ENCODE results near the gene FAM181A. TPM values are rescaled to one million over a fixed set of nuclear protein-coding genes. Genes with fewer than 3 reads are reported as not detected.

Gene FAM181A
- total and polyA plus RNA-seq, 2 of the 4 experiments (the other 2 are of a cell fraction) = not detected

GRCh38 chr14:93924592-93925355 is 2.4 kb upstream of the FAM181A start:
- H3K9me1 ChIP-seq (ENCODE audit: insufficient read depth, low read length) = no peaks in the 10 kb centered on the region
- ChIA-PET POLR2A (ENCODE audit: unreplicated experiment) (no interaction called here), CTCF (interaction anchor here (1.2 kb wide), 1 partner anchor 15 kb away, joined by 4 read pairs; no protein-coding TSS in a partner anchor)
- H3K9ac ChIP-seq (ENCODE audit: low read depth, low read length) = no peak overlapping the region
- intact Hi-C loops (cut with micrococcal nuclease) (no loop called here), dilution Hi-C loops (cut with HindIII; ENCODE audit: low sequenced_read_pairs, unreplicated experiment) (no loop called here), in situ Hi-C loops (cut with MboI; ENCODE audit: low sequenced_read_pairs) (no loop called here)
- no peak overlapping the region for H3K56ac ChIP-seq (ENCODE audit: extremely low read depth, insufficient read depth, low read length)
- no peak overlapping the region for H4K8ac ChIP-seq (ENCODE audit: low read depth in 2 of 2, low read length in 2 of 2)
- H2BK5ac ChIP-seq (ENCODE audit: low read depth, low read length, poor library complexity, severe bottlenecking) = no peak overlapping the region
- H3K23ac ChIP-seq (ENCODE audit: low read depth, low read length) = no peak overlapping the region
- no peak overlapping the region for H2AFZ ChIP-seq (replicated peaks; ENCODE audit: low read length, poor library complexity)
- no peaks in the 10 kb centered on the region for H3K9me3 ChIP-seq (ENCODE audit: control insufficient read depth, insufficient read depth, low read length)
- no peak for ATAC-seq (ENCODE audit: low read depth)
- H3K4me2 ChIP-seq (ENCODE audit: low read depth, low read length) = no peak overlapping the region
- WGBS, 2 experiments (ENCODE audit: extremely low coverage in 2 of 2, insufficient read length in 1 of 2) = 69% methylated on average over 4 of the region's 14 CpGs; no CpG with 5 or more reads in 1 of the 2 experiments
- H2BK20ac ChIP-seq (ENCODE audit: low read depth, low read length) = no peak overlapping the region
- no peak overlapping the region for H3K4ac ChIP-seq (ENCODE audit: low read depth, low read length)
- no peak overlapping the region for H2BK15ac ChIP-seq (ENCODE audit: low read depth, low read length)
- no peak overlapping the region for H2AK9ac ChIP-seq (replicated peaks; ENCODE audit: low read depth, low read length, poor library complexity)
- H3K4me1 ChIP-seq (ENCODE audit: control insufficient read depth, insufficient read depth, low read length) = no peaks in the 10 kb centered on the region
- H3K27me3 ChIP-seq (ENCODE audit: control insufficient read depth, insufficient read depth, low read length) = peaks cover 13% of the 10 kb centered on the region
- H3K79me1 ChIP-seq (ENCODE audit: low read depth in 1 of 2, low read length in 2 of 2) = no peaks in the 10 kb centered on the region
- no peak overlapping the region for H3K14ac ChIP-seq (replicated peaks; ENCODE audit: low read depth, low read length)
- no peak overlapping the region for H3K27ac ChIP-seq (ENCODE audit: insufficient read depth, low read length)
- H3K18ac ChIP-seq (ENCODE audit: low read depth, low read length) = no peak overlapping the region
- no peak overlapping the region for H2BK120ac ChIP-seq (ENCODE audit: low read depth, low read length)
- DNase-seq = no peak
- BruUV-seq (replicated peaks) = no TSS peak
- no peaks in the 10 kb centered on the region for H4K20me1 ChIP-seq (ENCODE audit: insufficient read depth, low read length)
- no peak overlapping the region for H4K5ac ChIP-seq (ENCODE audit: low read depth, low read length)
- no peak for TF ChIP-seq NFE2L2 (IDR thresholded peaks at IDR 0.05; ENCODE audit: low read depth, low read length)
- TF ChIP-seq CHD1 (IDR thresholded peaks at IDR 0.05; ENCODE audit: low read depth, low read length) = no peak
- no peak for TF ChIP-seq MAFK (IDR thresholded peaks at IDR 0.05; ENCODE audit: low read depth, low read length)
- TF ChIP-seq RCOR1 (IDR thresholded peaks at IDR 0.05; ENCODE audit: insufficient replicate concordance, low read length) = no peak
- no peak for TF ChIP-seq BHLHE40 (IDR thresholded peaks at IDR 0.05; ENCODE audit: low read depth, low read length)
- TF ChIP-seq FOS (IDR thresholded peaks at IDR 0.05; ENCODE audit: low read depth, low read length) = no peak
- no peak for TF ChIP-seq RFX5 (IDR thresholded peaks at IDR 0.05; ENCODE audit: low read depth, low read length)
- no peak for TF ChIP-seq POLR2A (IDR thresholded peaks at IDR 0.05; ENCODE audit: low read depth, low read length)
- TF ChIP-seq USF2 (IDR thresholded peaks at IDR 0.05; ENCODE audit: low read depth, low read length) = no peak
- no peak for TF ChIP-seq MAZ (IDR thresholded peaks at IDR 0.05; ENCODE audit: borderline replicate concordance, low read depth, low read length)
- no peak for TF ChIP-seq CEBPB (IDR thresholded peaks at IDR 0.05; ENCODE audit: low read depth, low read length)
- H3K36me3 ChIP-seq (ENCODE audit: control insufficient read depth, insufficient read depth, low read length) = no peaks in the 10 kb centered on the region
- no peak overlapping the region for H3K4me3 ChIP-seq (ENCODE audit: insufficient read depth, low read depth, low read length)
- H4K91ac ChIP-seq (ENCODE audit: insufficient read depth, low read depth, low read length) = no peak overlapping the region
- H2AK5ac ChIP-seq (ENCODE audit: low read depth, low read length) = no peak overlapping the region
